UCSD-AML1 (cell line): Measurements from ENCODE around the gene SLCO3A1.
A peak's percentile ranks its signal among the peaks of the same experiment; 100 is the strongest.

Experiments
- DNase-seq: peaks from one replicate; lab custom pipeline; 2025; ENCODE audit not compliant: unreplicated experiment; lab: John Stamatoyannopoulos, UW

SLCO3A1 gene

DNA sequence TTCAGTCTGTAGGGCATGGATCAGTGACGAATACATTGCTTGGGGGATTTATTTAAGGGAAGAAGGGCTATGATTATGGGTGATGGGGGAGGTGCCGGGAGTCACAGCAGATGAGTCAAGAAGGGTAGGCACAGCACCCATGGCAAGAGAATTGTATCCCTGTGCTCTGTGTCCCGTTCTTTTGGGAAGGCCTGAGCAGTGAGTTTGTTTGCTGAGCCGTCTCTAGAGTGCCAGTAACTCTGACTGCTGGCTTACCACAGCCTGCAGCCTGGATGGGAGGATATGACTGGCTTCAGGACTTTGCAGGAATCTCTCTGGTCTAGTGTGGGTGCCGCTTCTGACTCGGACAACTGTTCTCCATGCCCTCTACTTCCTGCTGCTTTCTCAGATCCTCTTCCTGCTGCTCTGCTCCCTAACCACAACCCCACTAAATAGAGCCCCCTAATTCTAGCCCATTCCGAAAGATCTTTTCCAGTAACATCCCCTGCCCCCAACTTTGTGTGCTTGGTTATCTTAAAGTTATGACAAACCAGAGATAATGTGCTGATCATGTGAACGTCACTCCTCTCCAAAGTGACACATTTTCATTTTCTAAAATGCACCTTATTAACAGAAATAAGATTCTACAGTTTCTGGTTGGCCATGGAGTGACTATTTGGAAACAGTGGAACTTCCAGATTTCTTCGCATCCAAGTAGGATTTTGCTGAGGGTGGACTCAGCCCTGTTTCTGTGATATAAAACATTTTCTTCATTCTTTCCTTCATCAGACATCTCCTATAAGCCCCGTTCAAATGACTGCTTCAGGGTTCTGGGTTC is 239.0 kb downstream of the SLCO3A1 start:
- DNase-seq: peak; percentile 47

DNA sequence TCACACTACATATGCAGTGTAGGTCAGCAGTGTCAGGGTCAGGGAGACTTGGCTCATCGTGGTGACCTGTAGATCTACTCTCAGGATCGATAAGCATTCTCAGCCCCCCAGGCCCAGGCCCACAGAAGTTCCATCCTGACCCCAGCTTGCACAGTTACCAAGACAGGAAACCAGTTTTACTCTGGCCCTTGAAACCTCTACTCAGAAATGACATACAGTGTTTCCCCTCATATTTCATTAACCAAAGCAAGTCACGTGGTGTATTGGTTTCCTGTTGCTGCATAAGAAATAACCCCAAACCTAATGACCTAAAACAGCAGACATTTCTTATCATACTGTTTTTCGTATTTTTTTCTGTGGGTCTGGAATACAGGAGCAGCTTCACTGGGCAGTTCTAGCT is 242.2 kb downstream of the SLCO3A1 start:
- DNase-seq: peak; percentile 42

DNA sequence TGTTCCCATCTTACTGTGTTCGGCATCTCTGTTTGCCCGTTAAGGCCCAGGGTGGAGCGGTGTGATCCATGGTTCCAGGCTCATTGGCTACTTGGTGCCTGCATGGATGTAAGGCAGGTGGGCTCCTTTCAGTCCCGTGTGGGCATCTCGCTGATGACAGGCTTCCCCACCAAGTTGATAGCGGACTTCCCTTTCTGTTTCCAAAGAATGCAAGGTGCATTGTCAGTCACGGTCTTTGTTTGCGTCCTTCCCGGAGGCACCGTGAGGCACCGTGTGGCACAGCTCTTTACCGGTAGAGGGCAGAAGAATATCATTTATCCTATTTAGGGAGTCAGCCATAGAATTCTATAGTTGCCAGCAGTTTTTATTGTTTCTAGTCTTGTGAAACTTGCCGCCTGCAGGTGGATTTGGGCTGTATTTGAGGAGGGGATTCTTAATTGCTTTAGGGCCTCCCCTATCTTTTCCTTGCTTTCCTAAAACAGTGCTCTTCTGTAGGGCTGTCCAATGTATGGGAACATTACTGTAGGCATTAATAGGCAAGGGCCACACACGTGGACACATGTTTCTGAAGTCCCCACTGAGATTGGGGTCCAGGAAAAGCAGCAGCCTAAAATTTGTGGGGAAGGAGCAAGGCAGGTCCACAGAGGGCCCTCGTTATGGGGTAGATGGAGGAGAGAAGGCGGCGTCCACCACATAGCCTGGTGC is 244.1 kb downstream of the SLCO3A1 start:
- peak; percentile 58 for DNase-seq

DNA sequence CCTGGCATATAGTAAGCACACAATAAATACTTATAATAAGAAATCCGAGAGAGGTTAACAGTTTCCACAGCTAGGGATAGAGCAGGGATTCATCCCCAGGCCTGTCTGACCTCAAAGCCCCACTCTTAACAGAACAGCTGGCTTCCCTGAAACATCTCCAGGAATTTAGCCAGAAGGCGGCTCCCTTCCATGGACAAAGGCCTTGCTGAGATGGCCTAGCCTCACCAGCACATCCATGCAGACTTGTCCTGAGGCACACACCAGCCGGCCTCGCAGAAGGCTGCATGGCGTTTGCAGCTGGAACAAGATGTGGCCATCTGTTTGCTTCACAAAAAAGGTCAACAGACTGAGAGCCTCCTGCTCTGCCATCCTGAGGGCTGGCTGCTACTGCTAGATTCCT is 245.4 kb downstream of the SLCO3A1 start:
- no peak for DNase-seq

DNA sequence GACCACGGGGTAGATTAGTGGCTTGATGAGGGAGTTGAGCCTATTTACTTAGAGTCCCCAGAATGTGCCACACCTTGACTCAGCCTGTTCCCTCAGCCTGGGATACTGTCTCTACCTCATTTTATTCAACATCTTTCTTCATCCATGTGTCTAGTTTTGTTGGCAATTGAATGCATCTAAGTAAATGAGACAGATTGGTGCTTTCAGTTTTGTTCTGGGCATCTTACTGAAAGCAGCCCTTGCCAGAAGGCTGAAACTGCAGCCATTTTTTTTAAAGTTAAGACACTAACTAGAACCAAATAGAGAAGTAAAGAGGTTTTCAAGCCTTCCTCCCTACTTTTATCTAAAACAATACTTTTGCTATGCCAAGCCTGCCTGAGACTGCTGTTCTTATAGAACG is 246.8 kb downstream of the SLCO3A1 start:
- DNase-seq: no peak

DNA sequence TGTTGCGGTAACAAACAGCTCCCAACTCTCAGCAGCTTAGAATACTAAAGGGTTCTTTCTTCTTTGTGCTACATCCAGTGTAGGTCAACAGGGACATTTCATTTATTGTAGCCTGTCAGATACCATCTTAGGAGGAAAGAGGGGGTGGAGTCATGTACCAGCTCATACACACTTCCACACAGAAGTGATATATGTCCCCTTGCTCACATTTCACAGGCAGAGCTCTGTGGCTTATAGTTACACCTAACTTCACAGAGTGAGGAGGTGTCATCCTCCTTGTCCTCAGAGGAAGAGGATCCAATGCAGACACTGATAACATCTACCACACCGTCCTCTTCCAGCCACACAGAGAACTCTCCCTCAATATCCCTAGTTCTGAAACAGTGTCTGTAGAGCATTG is 247.2 kb downstream of the SLCO3A1 start:
- no peak for DNase-seq

DNA sequence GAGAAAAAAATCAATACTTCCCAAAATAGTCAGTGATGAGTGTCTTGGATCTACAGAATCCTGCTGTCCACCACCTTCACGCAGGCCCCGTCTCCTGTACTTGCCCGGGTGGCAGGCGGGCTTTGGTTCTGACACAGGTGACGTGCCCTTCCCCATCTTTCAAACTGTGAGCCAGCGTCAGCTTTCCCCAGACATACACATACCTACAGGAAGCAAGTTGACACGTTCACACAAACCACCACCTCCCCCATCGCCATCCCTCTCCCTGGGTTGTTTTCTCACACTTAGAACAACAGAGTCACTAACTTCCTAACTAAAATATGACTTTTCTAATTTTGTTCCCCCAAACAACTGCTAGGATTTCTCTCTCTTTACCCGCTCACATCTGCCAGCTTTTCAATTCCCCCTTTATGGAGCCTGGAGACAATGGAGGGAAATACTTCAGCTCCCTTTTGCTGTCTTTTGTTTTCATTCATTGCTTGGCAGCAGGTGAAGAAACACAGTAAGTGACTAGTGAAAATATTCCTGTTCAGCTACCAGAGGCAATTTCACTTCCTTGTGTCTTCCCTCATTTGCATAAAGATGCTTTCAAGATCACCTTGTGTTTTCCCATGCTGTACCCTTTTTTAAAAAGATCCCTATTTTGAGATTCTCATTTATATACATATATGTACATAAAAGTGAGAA is 248.3 kb downstream of the SLCO3A1 start:
- no peak for DNase-seq

DNA sequence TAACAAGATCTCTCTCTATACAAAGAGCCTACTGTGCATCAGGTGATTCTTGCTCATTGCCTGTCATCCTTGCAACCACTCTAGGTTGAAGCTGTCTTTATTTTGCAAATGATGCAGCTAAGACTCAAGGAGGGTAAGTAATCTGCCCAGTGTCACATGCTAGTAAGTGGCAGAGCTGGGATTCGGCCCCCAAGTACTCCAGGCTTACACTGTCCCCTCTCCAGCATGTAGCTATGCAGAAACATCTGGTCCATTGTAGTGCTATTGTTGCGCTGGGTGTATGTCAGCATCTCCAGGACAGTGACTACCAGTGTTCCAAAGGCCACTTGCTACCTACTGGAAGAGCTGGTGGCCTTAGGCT is 248.9 kb downstream of the SLCO3A1 start:
- no peak for DNase-seq

DNA sequence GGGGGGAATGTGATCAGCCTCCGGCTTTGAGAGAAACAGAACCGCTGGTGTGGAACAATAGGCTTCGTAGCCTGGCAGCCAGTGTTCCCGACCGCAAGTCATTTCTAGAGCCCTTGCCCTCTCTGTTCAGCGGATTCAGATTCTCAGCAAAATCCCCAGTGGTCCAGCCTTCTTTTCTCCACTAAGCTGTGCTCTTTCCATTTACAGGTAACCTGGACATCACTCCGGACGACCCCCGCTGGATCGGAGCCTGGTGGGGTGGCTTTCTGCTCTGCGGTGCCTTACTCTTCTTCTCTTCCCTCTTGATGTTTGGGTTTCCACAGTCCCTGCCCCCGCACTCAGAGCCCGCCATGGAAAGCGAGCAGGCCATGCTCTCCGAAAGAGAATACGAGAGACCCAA is 250.6 kb downstream of the SLCO3A1 start:
- no peak for DNase-seq

DNA sequence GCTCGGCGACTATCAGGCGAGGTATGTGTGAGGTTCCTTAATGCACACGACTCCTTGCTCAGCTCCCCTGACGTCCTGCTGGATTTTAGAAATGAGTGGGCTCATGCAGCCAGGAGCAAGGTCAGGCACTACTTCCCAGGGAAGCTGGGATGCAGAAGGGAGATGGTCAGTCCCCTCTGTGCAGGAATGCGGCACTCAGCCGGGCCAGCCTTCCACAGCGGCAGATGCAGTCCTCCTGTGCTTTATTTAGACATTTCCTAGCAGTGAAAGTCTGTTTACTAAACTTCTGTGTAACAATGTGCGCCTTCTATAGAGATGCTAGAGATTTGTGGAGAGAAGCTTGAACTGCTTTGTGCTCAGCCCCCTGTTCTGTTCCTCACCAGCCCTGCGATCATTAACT is 252.1 kb downstream of the SLCO3A1 start:
- no peak for DNase-seq

DNA sequence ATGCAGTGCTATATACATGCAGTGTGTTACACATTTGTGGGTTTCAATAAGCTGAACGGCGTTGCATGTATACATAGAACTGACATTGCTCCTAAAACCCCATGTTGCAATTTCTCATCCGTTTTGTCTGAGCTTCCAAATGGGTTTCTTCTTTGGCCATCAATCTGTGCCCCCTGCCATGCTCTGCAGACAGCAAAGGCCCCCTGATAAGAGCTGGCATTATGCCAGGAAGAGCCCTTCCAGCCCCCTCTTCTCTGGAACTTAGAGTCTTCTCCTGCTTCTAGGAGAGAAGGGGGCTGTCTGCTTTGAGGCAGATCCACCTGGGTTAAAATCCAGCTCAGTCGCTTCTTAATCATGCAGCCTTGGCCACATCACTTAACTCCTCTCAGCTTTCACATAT is 254.0 kb downstream of the SLCO3A1 start:
- DNase-seq: no peak

DNA sequence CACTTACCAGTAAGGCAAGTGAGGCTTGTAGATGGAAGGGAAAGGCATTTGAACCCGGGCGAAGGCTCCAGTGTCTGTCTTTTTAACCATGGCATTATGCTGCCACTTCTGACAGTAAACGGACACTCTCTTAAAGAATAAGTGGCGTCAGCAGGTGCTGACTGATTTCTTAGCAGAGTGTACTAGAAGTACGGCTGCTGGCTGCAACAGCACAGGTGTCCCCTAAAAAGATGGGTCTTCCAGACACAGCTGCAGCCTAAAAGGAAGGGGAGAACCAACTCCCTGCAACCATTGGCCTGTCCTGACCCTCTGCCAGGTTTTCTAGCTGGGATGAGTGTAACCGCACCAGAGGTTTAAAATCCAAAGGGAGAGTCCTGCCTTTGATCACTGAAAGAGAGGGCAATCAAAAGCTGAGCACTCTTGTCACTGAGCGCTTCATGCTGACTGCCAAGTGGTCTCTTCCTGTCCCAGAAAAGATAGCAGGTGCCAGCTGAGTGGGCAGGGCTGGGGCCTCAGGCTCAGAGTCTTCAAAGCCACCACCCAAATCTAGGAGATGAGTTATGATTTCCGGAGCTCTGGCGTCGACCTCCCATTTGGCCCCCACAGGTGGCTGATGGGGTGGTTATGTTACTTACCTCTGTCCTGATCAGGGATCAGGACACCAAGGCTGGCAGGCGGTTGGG is 255.8 kb downstream of the SLCO3A1 start:
- DNase-seq: no peak

DNA sequence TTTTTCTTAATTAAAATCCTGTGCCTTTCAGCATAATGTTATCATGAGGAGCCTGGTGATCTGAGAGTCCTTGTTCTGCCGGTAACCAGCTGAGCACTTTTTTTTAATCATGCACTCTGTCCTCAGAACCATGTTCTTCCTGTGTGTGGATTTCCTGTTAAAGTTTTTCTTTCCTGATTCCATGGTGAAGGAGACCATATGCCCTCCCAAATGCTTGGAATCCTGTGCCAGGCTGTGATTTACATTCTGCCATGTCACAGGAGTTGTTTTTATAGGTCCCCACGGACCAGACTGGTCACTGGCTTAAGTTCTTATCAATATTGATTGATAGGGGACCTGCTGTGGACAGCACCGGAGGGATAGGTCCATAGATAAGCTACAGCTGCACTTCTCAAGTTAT is 257.8 kb downstream of the SLCO3A1 start:
- no peak for DNase-seq

DNA sequence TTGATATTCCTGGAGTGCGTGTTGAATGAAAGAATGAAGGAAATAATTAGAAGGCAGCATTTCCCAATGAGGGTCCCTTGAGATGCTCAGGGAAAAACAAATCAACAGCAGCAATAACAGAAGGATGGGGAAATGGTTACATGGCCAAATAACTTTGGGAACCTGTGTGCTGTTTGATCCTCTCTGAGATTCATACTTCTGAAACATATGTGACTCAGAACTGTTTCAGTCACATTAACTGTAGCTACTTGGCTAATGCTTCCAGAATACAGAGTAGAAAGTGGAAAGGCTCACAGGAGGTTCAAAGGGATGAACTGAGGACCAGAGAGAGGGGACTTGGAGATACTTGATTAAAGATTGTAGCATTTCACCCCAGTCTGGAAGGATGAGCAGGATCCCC is 258.2 kb downstream of the SLCO3A1 start:
- DNase-seq: no peak

DNA sequence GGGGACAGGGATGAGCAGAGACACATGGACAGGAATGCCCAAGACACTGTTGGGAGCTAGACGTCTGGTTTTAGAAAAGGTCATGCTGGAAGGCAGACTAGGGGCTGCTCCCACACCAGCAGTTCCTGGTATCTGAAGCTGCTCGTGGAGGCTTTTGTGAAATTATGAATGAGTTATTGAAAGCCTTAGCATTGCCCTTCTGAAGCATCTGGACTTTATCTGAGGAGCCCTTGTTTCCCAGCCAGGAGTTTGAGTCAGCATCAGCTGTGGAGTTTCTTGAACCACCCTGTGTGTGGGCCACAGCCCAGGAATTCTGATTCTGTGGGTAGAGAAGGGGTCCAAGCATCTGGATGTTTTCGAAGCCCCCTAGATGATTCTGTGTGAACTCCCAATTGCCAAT is 258.7 kb downstream of the SLCO3A1 start:
- DNase-seq: no peak

DNA sequence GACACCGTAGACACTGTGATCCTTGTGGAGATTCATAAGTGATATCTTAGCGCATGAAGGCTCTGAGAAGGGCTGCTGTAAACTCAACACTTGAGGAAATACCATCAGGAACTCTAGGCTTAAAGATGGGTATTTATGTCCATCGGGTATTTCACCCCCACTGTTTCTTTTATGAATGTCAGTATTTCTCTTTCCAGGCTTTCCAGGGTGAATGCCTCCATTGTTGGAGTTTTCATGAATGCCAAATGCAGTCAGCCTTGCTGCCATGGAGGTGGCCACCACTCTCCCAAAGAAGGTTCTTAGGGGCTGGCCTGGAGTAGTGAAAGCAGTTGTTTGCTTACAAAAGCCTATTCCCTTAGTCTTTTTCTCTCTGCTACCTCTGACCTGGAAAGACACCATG is 259.2 kb downstream of the SLCO3A1 start:
- no peak for DNase-seq

DNA sequence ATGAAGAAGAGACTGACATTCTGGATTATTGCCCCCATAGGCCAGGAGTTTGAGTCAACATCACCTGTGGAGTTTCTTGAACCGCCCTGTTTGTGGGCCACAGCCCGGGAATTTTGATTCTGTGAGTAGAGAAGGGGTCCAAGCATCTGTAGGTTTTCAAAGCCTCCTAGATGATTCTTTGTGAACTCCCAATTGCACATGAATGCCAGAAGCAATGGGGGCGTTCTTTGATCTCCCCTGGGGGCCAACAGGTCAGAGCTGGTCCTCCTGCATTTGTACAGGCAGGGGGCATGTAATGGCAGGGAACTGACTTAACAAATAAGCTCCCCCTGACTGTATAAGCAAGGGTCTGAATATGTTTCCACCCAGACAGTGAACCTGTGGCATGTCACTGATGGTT is 260.3 kb downstream of the SLCO3A1 start:
- DNase-seq: no peak

DNA sequence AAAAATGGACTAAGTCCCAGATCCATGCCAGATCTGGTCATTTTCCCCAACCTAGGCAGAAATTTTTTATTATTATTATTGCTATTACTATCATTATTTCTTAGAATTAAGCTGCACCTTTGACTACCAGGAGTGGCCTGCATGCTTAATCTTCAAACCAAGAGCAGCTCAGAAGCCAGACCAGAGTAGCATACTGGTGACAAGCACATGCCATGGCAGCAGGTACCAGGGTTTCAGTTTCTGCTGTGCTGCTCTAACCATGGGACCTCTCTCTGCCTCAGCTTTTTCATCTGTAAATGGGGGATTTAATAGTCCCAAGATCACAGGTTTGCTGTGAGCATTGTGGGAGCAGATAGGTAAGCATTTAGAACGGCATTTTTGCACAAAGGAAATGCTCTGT is 262.3 kb downstream of the SLCO3A1 start:
- no peak for DNase-seq

DNA sequence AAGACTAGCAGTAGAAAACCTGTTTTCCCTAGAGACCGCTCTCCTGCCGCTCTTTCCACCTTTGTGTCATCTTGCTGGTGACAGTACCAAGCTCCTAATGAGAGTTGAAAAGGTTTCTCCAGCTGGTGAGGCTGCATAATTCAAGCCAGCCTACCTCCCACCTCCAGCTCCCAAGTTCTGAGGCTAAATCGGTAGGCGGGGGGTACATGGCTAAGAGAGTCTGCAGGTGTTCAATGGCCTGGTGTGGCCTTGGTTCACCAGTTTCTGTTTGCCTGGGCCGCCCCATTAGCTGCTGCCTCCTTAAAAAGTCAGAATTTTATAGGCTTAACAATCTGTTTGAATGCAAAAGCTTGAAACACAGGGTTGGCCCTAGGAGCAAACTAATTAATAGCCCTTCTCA is 262.8 kb downstream of the SLCO3A1 start:
- DNase-seq: no peak

DNA sequence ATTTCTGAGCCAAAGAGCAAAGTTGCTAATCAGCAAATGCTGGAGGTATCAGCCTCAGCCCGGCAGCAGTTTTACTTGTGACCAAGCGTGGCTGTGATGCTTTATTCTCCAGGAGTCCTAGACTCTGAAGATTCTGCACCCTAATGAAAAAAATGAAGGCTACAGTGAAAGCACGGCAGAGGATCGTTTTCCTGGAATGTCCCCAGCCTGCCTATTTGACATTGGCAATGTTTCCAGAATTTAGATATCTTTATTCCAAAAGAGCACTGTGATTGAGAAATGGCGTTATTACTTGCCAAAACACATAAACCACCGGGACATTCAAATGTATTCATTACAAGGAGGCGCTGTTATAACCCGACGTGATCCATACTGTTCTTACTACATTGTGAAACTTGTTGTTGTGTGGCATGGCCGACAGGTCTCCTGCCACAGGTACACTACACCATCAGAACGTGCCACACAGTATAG is 263.8 kb downstream of the SLCO3A1 start:
- no peak for DNase-seq

DNA sequence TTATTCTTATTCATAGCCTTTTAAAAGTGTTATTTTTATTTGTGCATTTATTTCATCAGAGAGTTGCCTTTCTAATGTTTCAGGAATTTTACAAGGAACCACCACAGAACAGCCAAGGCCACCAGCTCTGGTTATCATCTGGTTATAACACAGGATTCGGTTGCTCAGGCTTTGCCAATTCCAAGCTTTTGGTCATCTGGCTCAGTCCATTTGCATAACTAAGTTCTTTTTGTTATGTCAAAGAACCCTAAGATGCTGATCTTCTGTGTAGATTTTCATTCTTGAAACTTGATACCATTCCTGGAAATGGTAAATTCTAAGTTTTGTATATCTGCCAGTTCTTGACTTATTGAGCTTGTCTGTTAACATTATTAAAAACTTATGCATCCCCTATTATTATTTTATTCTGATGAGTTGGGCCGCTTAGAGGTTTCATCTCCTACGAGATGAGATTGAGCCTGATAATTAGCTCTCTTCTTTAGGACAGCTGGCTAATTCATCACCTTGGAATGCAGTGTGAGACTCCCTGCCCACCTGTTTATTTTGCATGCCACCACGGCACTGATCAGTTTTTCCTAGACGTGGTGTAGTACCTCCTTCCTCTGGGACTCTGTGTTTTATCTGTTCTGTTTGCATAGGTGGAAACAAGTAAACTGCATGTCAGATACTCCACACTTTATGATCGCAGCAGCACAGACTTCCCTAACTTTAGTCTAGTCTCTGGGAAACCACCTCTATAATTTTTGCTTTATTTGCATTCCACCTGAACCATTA is 264.8 kb downstream of the SLCO3A1 start:
- DNase-seq: no peak
